Measurements from ENCODE around the gene RPL34. TPM values are rescaled to one million over a fixed set of nuclear protein-coding genes. Genes with fewer than 3 reads are reported as not detected.

Gene RPL34
- total and polyA plus RNA-seq, 2 of the 8 experiments (the other 6 are each of a cell fraction or from before 2014, with no cell fraction given), result 1,430 to 2,987 TPM

- TF ChIP-seq CTBP2 (IDR thresholded peaks at IDR 0.05; ENCODE audit: borderline replicate concordance, insufficient read depth, insufficient read length, low read length), result no peak
- TF ChIP-seq TAF1 (IDR thresholded peaks at IDR 0.05; ENCODE audit: low read depth, low read length), result peak; percentile 76
- no peak for TF ChIP-seq NANOG (IDR thresholded peaks at IDR 0.05; ENCODE audit: insufficient read depth, low read depth, low read length, poor library complexity, severe bottlenecking)
- TF ChIP-seq TEAD4 (IDR thresholded peaks at IDR 0.05; ENCODE audit: low read depth, low read length), result no peak
- TF ChIP-seq JUND (IDR thresholded peaks at IDR 0.05; ENCODE audit: low read length), result no peak
- TF ChIP-seq PHF8 (conservative IDR thresholded peaks at IDR 0.05; ENCODE audit: low read depth, low read length), result peak; percentile 86
- TF ChIP-seq JUN (IDR thresholded peaks at IDR 0.05; ENCODE audit: low read depth, low read length), result no peak
- TF ChIP-seq MAFK (IDR thresholded peaks at IDR 0.05; ENCODE audit: low read depth, low read length), result no peak
- no peak for TF ChIP-seq TAF7 (optimal IDR thresholded peaks at IDR 0.05; ENCODE audit: borderline replicate concordance, low read depth, low read length)
- TF ChIP-seq BACH1 (IDR thresholded peaks at IDR 0.05; ENCODE audit: low read length), result no peak
- peak; percentile 52 to 88 for TF ChIP-seq POLR2A (IDR thresholded peaks at IDR 0.05; ENCODE audit: control extremely low read depth in 1 of 2, low read depth in 2 of 2, low read length in 2 of 2)
- 0 out of 2 replicates have a peak, but pooled peaks have one; percentile 52 for TF ChIP-seq CREB1 (IDR thresholded peaks at IDR 0.05)
- TF ChIP-seq KDM1A (IDR thresholded peaks at IDR 0.05; ENCODE audit: borderline replicate concordance, low read length), result no peak
- no peak for TF ChIP-seq RNF2 (IDR thresholded peaks at IDR 0.05; ENCODE audit: borderline replicate concordance, low read depth, low read length, missing control alignments, poor library complexity, severe bottlenecking)
- TF ChIP-seq ATF3 (IDR thresholded peaks at IDR 0.05; ENCODE audit: insufficient read depth, low read depth, low read length), result no peak
- TF ChIP-seq HDAC2 (IDR thresholded peaks at IDR 0.05; ENCODE audit: borderline replicate concordance in 1 of 2, low read depth in 2 of 2, low read length in 2 of 2), result no peak; a peak in 1 of 4 replicates
- no peak for TF ChIP-seq EP300 (IDR thresholded peaks at IDR 0.05; ENCODE audit: borderline replicate concordance in 1 of 2, low read depth in 2 of 2, low read length in 2 of 2)
- no peak for TF ChIP-seq CHD1 (IDR thresholded peaks at IDR 0.05; ENCODE audit: low read depth, low read length)
- peak; percentile 58 to 71; a peak in 2 of 4 replicates for TF ChIP-seq SIN3A (conservative IDR thresholded peaks at IDR 0.05 in 1 of 2, IDR thresholded peaks at IDR 0.05 in 1 of 2; ENCODE audit: low read depth in 1 of 2, low read length in 2 of 2)
- no peak for TF ChIP-seq SUZ12 (IDR thresholded peaks at IDR 0.05; ENCODE audit: low read length)
- no peak for TF ChIP-seq SRF (IDR thresholded peaks at IDR 0.05; ENCODE audit: low read depth, low read length)
- no peak for TF ChIP-seq TBP (IDR thresholded peaks at IDR 0.05; ENCODE audit: low read depth, low read length)
- peak; percentile 63 for TF ChIP-seq KDM4A (IDR thresholded peaks at IDR 0.05; ENCODE audit: low read depth, low read length, severe bottlenecking)
Measured at GRCh38 chr4:108650212-108651013, 30.0 kb downstream of the RPL34 start, which contains the start of gene OSTC (continued).

Measured in H1 (cell line).